Measurements from ENCODE around the gene NRL.

Gene NRL

GRCh38 chr14:24131549-24131966 lies 16.8 kb upstream of the NRL start:
- no peaks in the 10 kb centered on the region for H3F3A ChIP-seq (ENCODE audit: insufficient read depth, low read length)
- no peak overlapping the region for H3K27ac ChIP-seq (ENCODE audit: low read depth, low read length, poor library complexity, severe bottlenecking)
- no peaks in the 10 kb centered on the region for H3K79me2 ChIP-seq (ENCODE audit: insufficient read depth, low read length)
- no peaks in the 10 kb centered on the region for H3K9me3 ChIP-seq (ENCODE audit: low read length)
- H4K20me1 ChIP-seq (ENCODE audit: insufficient read depth, low read length) = no peaks in the 10 kb centered on the region
- no peaks in the 10 kb centered on the region for H3K27me3 ChIP-seq (ENCODE audit: insufficient read depth, low read length)
- no peak overlapping the region for H3K4me3 ChIP-seq (ENCODE audit: low read depth, low read length, poor library complexity, severe bottlenecking)
- no peaks in the 10 kb centered on the region for H3K9me2 ChIP-seq (ENCODE audit: low read depth, low read length)
- peaks cover 19% of the 10 kb centered on the region for H3K4me1 ChIP-seq (ENCODE audit: insufficient read depth, low read length, severe bottlenecking)
- TF ChIP-seq CTCF (IDR thresholded peaks at IDR 0.05; ENCODE audit: low read length) = no peak
- H3K36me3 ChIP-seq (ENCODE audit: insufficient read depth, low read length) = no peaks in the 10 kb centered on the region
- H3K4me2 ChIP-seq (ENCODE audit: low read length) = no peak overlapping the region
- no peak overlapping the region for H2AFZ ChIP-seq (ENCODE audit: low read length)
- no peak overlapping the region for H3K9ac ChIP-seq (ENCODE audit: low read length)

GRCh38 chr14:24130717-24131548 lies 16.2 kb upstream of the NRL start:
- Histone ChIP-seq H3K27ac (ENCODE audit: low read depth, low read length, poor library complexity, severe bottlenecking) (no peak overlapping the region), H3K9ac (ENCODE audit: low read length) (no peak overlapping the region), H3K4me3 (ENCODE audit: low read depth, low read length, poor library complexity, severe bottlenecking) (no peak overlapping the region), H3K36me3 (ENCODE audit: insufficient read depth, low read length) (no peaks in the 10 kb centered on the region), H3K79me2 (ENCODE audit: insufficient read depth, low read length) (no peaks in the 10 kb centered on the region), H4K20me1 (ENCODE audit: insufficient read depth, low read length) (no peaks in the 10 kb centered on the region), H3K4me1 (ENCODE audit: insufficient read depth, low read length, severe bottlenecking) (peaks cover 18% of the 10 kb centered on the region), H3K9me3 (ENCODE audit: low read length) (no peaks in the 10 kb centered on the region), H3F3A (ENCODE audit: insufficient read depth, low read length) (no peaks in the 10 kb centered on the region), H3K9me2 (ENCODE audit: low read depth, low read length) (no peaks in the 10 kb centered on the region), H3K27me3 (ENCODE audit: insufficient read depth, low read length) (no peaks in the 10 kb centered on the region), H2AFZ (ENCODE audit: low read length) (no peak overlapping the region), H3K4me2 (ENCODE audit: low read length) (no peak overlapping the region)
- TF ChIP-seq CTCF (IDR thresholded peaks at IDR 0.05; ENCODE audit: low read length) = no peak
- TF ChIP-seq EZH2 (IDR thresholded peaks at IDR 0.05; ENCODE audit: borderline replicate concordance, low read length) = no peak

GRCh38 chr14:24130380-24130716 lies 15.6 kb upstream of the NRL start, which contains the start of gene FITM1:
Gene FITM1 (plus strand): TSS chr14:24130659. CDS start chr14:24131564, 905 bp downstream.
- Histone ChIP-seq H3K36me3 (ENCODE audit: insufficient read depth, low read length) (no peaks in the 10 kb centered on the region), H3K79me2 (ENCODE audit: insufficient read depth, low read length) (no peaks in the 10 kb centered on the region), H2AFZ (ENCODE audit: low read length) (no peak within 1 kb of the TSS), H3F3A (ENCODE audit: insufficient read depth, low read length) (no peaks in the 10 kb centered on the region), H4K20me1 (ENCODE audit: insufficient read depth, low read length) (no peaks in the 10 kb centered on the region), H3K4me1 (ENCODE audit: insufficient read depth, low read length, severe bottlenecking) (peaks cover 14% of the 10 kb centered on the region), H3K27ac (ENCODE audit: low read depth, low read length, poor library complexity, severe bottlenecking) (no peak within 1 kb of the TSS), H3K4me2 (ENCODE audit: low read length) (no peak within 1 kb of the TSS), H3K9me2 (ENCODE audit: low read depth, low read length) (no peaks in the 10 kb centered on the region), H3K4me3 (ENCODE audit: low read depth, low read length, poor library complexity, severe bottlenecking) (no peak within 1 kb of the TSS), H3K9me3 (ENCODE audit: low read length) (no peaks in the 10 kb centered on the region), H3K9ac (ENCODE audit: low read length) (no peak within 1 kb of the TSS), H3K27me3 (ENCODE audit: insufficient read depth, low read length) (no peaks in the 10 kb centered on the region)
- no peak for TF ChIP-seq EZH2 (IDR thresholded peaks at IDR 0.05; ENCODE audit: borderline replicate concordance, low read length)
- TF ChIP-seq CTCF (IDR thresholded peaks at IDR 0.05; ENCODE audit: low read length) = no peak
